Measurements from ENCODE around the gene LTO1. TPM values are rescaled to one million over a fixed set of nuclear protein-coding genes. Genes with fewer than 3 reads are reported as not detected.

LTO1 gene
- total and polyA plus RNA-seq, 2 of the 13 experiments (the other 11 are each of a cell fraction or from before 2014, with no cell fraction given), result 11.8 to 15.0 TPM

GRCh38 chr11:69640995-69641581 is 34.1 kb downstream of the LTO1 start, which contains the start of gene CCND1 (continued):
- no peak for TF ChIP-seq ZNF597 (CRISPR knock-in tag; IDR thresholded peaks at IDR 0.05)
- no peak for TF ChIP-seq BRF2 (CRISPR knock-in tag; IDR thresholded peaks at IDR 0.05)
- TF ChIP-seq FIP1L1 (IDR thresholded peaks at IDR 0.05; ENCODE audit: borderline replicate concordance, insufficient read depth, low read depth, low read length), result 0 out of 2 replicates have a peak, but pooled peaks have one; percentile 14
- TF ChIP-seq ETV6 (CRISPR knock-in tag; conservative IDR thresholded peaks at IDR 0.05), result 0 out of 2 replicates have a peak, but pooled peaks have one; percentile 29
- 0 out of 2 replicates have a peak, but pooled peaks have one; percentile 29 for TF ChIP-seq ZFAT (CRISPR knock-in tag; conservative IDR thresholded peaks at IDR 0.05)
- TF ChIP-seq IKZF5 (CRISPR knock-in tag; IDR thresholded peaks at IDR 0.05), result no peak
- peak; percentile 58; the same call in 1 of the 2 replicates for TF ChIP-seq ZBTB38 (CRISPR knock-in tag; IDR thresholded peaks at IDR 0.05)
- peak; percentile 92 for TF ChIP-seq DRAP1 (CRISPR knock-in tag; IDR thresholded peaks at IDR 0.05)
- TF ChIP-seq ZNF878 (CRISPR knock-in tag; IDR thresholded peaks at IDR 0.05), result 0 out of 2 replicates have a peak, but pooled peaks have one; percentile 45
- TF ChIP-seq IKZF4 (CRISPR knock-in tag; IDR thresholded peaks at IDR 0.05; ENCODE audit: borderline replicate concordance, low read depth, not compliant biosample characterization), result no peak
- TF ChIP-seq KLF9 (CRISPR knock-in tag; IDR thresholded peaks at IDR 0.05; ENCODE audit: low read depth), result no peak
- no peak for TF ChIP-seq TAF15 (IDR thresholded peaks at IDR 0.05; ENCODE audit: low read depth, low read length, poor library complexity, severe bottlenecking)
- TF ChIP-seq RFX5 (IDR thresholded peaks at IDR 0.05; ENCODE audit: low read depth, low read length), result peak; percentile 97
- TF ChIP-seq ZNF546 (CRISPR knock-in tag; conservative IDR thresholded peaks at IDR 0.05), result no peak; the same call in 1 of the 2 replicates
- TF ChIP-seq JDP2 (CRISPR knock-in tag; IDR thresholded peaks at IDR 0.05; ENCODE audit: borderline replicate concordance), result no peak
- no peak for TF ChIP-seq ZNF460 (CRISPR knock-in tag; IDR thresholded peaks at IDR 0.05; ENCODE audit: borderline replicate concordance)
- 0 out of 2 replicates have a peak, but pooled peaks have one; percentile 43 for TF ChIP-seq ZBTB14 (CRISPR knock-in tag; IDR thresholded peaks at IDR 0.05)
- TF ChIP-seq NR2C2 (CRISPR knock-in tag; IDR thresholded peaks at IDR 0.05; ENCODE audit: borderline replicate concordance), result no peak
- TF ChIP-seq ZNF30 (CRISPR knock-in tag; IDR thresholded peaks at IDR 0.05), result no peak
- TF ChIP-seq TGIF2 (CRISPR knock-in tag; IDR thresholded peaks at IDR 0.05), result peak; percentile 41; the same call in 1 of the 2 replicates
- no peak for TF ChIP-seq ATAD3A (CRISPR knock-in tag; IDR thresholded peaks at IDR 0.05)
- peak; percentile 61; the same call in 1 of the 2 replicates for TF ChIP-seq MXD4 (CRISPR knock-in tag; IDR thresholded peaks at IDR 0.05)
- TF ChIP-seq GLMP (CRISPR knock-in tag; IDR thresholded peaks at IDR 0.05; ENCODE audit: borderline replicate concordance), result no peak
- TF ChIP-seq ELF3 (CRISPR knock-in tag; IDR thresholded peaks at IDR 0.05), result peak; percentile 54; the same call in 1 of the 2 replicates

Measured in HepG2 (cell line).